Testis (tissue), 2 donors: ENCODE results near the gene ACOX3.

ENCODE experiments used
- CTCF ChIP-seq, 3 experiments: fragments of 450-650 bp in 2 of 3; fragments of 200-600 bp in 1 of 3; sonication (generic) in 1 of 3; IDR thresholded peaks; one replicate each; pipeline ENCODE4 v1.5.1; 2016 to 2019; ENCODE audit warnings: antibody characterized with exemption in 3 of 3, mild to moderate bottlenecking in 2 of 3, moderate library complexity in 1 of 3
- POLR2A ChIP-seq: fragments of 450-650 bp; IDR thresholded peaks from one replicate; pipeline ENCODE4 v1.6.1; 2017; ENCODE audit warnings: antibody characterized with exemption, mild to moderate bottlenecking, moderate library complexity

- TF ChIP-seq CTCF (IDR thresholded peaks at IDR 0.05) = no peak
- TF ChIP-seq POLR2A = no peak
Observed at GRCh38 chr4:8388528-8388870, 52.0 kb downstream of the ACOX3 start.
